MCF 10A (cell line): Measurements from ENCODE around the gene ERC2. TPM values are rescaled to one million over a fixed set of nuclear protein-coding genes. Genes with fewer than 3 reads are reported as not detected.
"Not testable (repeated sequence)": the region's sequence is repeated elsewhere in the genome, so short reads cannot be mapped to it uniquely, and the experiment has no call there.

Source experiments
- BruUV-seq: library from RNA; stranded (reverse); fragments of 400-500 nt; replicated peaks from 2 replicates; lab custom pipeline; 2021; lab: Mats Ljungman, UMichigan
- CTCF ChIA-PET: fragments of 300-600 bp; sonication (Branson Sonifier 250); formaldehyde crosslinking; extraction: SDS; loops from one replicate; lab custom pipeline; 2021; ENCODE audit warnings: antibody characterized with exemption, inconsistent platforms; lab: Yijun Ruan, JAX
- POLR2A ChIA-PET: fragments of 300-600, 350-650 bp; sonication (Branson Sonifier 250); formaldehyde crosslinking; extraction: SDS; loops from one replicate; lab custom pipeline; 2020; ENCODE audit warnings: antibody characterized with exemption, inconsistent platforms; lab: Yijun Ruan, JAX
- DNase-seq: peaks from one replicate; pipeline ENCODE4 v3.0.0-alpha.2; 2018; ENCODE audit not compliant: unreplicated experiment
- H3K27ac Mint-ChIP-seq: one replicate; pipeline ENCODE4 v1.8.0; 2022; ENCODE audit warnings: mild to moderate bottlenecking, low read depth, mixed read lengths; ENCODE audit not compliant: unreplicated experiment
- H3K27me3 Mint-ChIP-seq: one replicate; pipeline ENCODE4 v1.8.0; 2022; ENCODE audit warnings: mixed read lengths; ENCODE audit not compliant: insufficient read depth, unreplicated experiment
- H3K36me3 Mint-ChIP-seq: one replicate; pipeline ENCODE4 v1.8.0; 2022; ENCODE audit warnings: mild to moderate bottlenecking, moderate library complexity, mixed read lengths; ENCODE audit not compliant: insufficient read depth, unreplicated experiment
- H3K4me1 Mint-ChIP-seq: one replicate; pipeline ENCODE4 v1.8.0; 2022; ENCODE audit warnings: mixed read lengths; ENCODE audit not compliant: insufficient read depth, unreplicated experiment
- H3K4me3 Mint-ChIP-seq: one replicate; pipeline ENCODE4 v1.8.0; 2022; ENCODE audit warnings: mild to moderate bottlenecking, moderate library complexity, mixed read lengths; ENCODE audit not compliant: unreplicated experiment
- H3K9me3 Mint-ChIP-seq: one replicate; pipeline ENCODE4 v1.8.0; 2022; ENCODE audit warnings: mixed read lengths; ENCODE audit not compliant: unreplicated experiment
- intact Hi-C: fragments of 100-400 bp; cut with micrococcal nuclease; formaldehyde crosslinking; loops from 2 replicates; pipeline ENCODE4 v1.14.1; 2022
- total RNA-seq: library from RNA; stranded (reverse); gene quantifications from 2 replicates; pipeline ENCODE4 v1.2.3, GENCODE V29; 2022
- TF ChIP-seq, protein P1 (sequence below): fragments of 200-600 bp; IDR thresholded peaks from one replicate; pipeline ENCODE4 v1.8.0; 2022; ENCODE audit warnings: antibody characterized with exemption, mild to moderate bottlenecking; ENCODE audit not compliant: unreplicated experiment

The ERC2 gene
- total RNA-seq, 1 experiment from 2014 or later, result 0.42 TPM

DNA sequence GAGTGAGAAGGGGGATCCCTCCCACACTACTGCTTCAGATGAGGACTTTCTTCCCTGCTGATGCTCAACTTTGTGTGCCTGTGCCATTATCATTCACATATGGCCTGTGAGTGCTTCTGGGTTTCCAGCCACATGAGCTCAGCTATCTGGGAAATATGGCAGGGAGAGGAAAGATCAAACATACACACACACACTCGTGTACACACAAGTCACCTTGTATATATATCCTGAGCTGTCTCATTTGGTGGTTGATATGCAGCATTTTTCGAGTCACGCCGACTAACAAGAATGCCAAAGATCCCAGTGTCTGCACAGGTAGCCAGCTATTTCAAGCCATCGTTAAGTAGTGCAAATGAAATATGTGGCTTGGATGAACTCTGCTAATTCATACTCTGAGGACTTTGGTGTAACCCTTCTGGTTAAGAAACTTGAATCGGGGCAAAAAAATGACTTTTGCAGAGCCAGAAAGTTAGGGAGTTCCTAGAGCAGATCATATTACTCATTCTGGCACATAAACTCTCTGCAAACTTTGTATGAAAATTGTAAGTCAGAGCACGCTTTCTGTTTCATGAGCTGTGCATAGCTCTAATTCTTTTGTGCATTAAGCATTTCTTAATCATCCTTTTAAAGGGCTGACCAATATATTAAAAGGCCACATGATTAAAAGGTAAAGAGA is 956.2 kb downstream of the ERC2 start:
- H3K4me3 Mint-ChIP-seq, result no peak overlapping the region
- no peak overlapping the region for H3K27ac Mint-ChIP-seq
- BruUV-seq, result no TSS peak
- no peaks in the 10 kb centered on the region for H3K36me3 Mint-ChIP-seq
- intact Hi-C loops, result no loop called here
- DNase-seq, result no peak
- ChIA-PET CTCF (interaction anchor here (1.0 kb wide), 2 partner anchors 346 to 531 kb away, joined by 3 read pairs; no protein-coding TSS in a partner anchor), POLR2A (interaction anchor here (0.6 to 0.7 kb wide), 2 partner anchors 22 to 49 kb away, joined by 3 to 4 read pairs; no protein-coding TSS in a partner anchor)
- H3K4me1 Mint-ChIP-seq, result no peaks in the 10 kb centered on the region
- H3K27me3 Mint-ChIP-seq, result peaks cover 41% of the 10 kb centered on the region
- TF ChIP-seq, protein P1, sequence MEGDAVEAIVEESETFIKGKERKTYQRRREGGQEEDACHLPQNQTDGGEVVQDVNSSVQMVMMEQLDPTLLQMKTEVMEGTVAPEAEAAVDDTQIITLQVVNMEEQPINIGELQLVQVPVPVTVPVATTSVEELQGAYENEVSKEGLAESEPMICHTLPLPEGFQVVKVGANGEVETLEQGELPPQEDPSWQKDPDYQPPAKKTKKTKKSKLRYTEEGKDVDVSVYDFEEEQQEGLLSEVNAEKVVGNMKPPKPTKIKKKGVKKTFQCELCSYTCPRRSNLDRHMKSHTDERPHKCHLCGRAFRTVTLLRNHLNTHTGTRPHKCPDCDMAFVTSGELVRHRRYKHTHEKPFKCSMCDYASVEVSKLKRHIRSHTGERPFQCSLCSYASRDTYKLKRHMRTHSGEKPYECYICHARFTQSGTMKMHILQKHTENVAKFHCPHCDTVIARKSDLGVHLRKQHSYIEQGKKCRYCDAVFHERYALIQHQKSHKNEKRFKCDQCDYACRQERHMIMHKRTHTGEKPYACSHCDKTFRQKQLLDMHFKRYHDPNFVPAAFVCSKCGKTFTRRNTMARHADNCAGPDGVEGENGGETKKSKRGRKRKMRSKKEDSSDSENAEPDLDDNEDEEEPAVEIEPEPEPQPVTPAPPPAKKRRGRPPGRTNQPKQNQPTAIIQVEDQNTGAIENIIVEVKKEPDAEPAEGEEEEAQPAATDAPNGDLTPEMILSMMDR, result no peak
- no peaks in the 10 kb centered on the region for H3K9me3 Mint-ChIP-seq

DNA sequence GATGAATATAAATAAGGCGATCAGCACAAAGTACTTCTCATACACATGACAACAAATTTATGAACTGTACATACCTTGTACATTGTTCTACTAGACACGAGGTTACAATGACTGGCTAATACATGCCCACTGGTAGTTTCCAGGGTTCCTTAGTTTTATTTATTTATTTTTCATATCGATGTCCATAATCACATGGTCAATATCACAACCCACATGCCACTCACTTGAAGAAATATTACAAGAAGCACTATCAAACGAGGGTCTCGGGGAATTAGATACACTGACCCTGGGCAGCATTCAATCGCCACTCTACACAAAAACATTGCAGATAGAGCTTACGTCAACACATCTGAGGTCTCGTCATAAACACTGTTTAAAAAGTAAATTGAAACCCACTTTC is 959.9 kb downstream of the ERC2 start:
- no peak for DNase-seq
- no peak overlapping the region for H3K27ac Mint-ChIP-seq
- ChIA-PET CTCF (interaction anchor here (0.6 to 1.0 kb wide), 4 partner anchors 16 to 404 kb away, joined by 3 read pairs; no protein-coding TSS in a partner anchor), POLR2A (interaction anchor here (0.7 to 1.0 kb wide), 2 partner anchors 21 to 977 kb away, joined by 3 to 4 read pairs; partner anchors contain the start of gene WNT5A)
- no peaks in the 10 kb centered on the region for H3K4me1 Mint-ChIP-seq
- BruUV-seq, result no TSS peak
- TF ChIP-seq, protein P1, result no peak
- no peak overlapping the region for H3K4me3 Mint-ChIP-seq
- intact Hi-C loops, result no loop called here
- H3K36me3 Mint-ChIP-seq, result no peaks in the 10 kb centered on the region
- H3K9me3 Mint-ChIP-seq, result no peaks in the 10 kb centered on the region
- peaks cover 27% of the 10 kb centered on the region for H3K27me3 Mint-ChIP-seq

DNA sequence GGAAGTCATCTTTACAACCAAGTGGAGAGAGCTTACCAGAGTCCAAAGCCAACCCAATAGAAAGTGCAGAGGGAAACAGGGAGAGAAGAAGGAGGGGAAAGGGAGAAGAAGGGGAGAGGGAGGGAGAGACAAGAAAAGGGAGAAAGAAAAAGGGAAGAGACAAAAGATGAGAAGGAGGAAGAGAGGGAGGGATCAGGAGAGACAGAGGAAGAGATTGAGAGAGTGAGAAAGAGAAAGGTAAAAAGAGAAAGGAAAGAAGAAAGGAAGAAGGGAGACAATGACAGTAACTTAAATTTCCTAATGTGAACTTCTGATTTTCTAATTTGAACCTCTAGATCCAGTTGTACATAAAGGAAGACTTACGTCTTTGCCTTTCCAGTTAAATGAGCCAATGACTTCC is 960.5 kb downstream of the ERC2 start:
- ChIA-PET CTCF (interaction anchor here (1.2 kb wide), 1 partner anchor 327 kb away, joined by 4 read pairs; no protein-coding TSS in a partner anchor), POLR2A (interaction anchor here (1.0 kb wide), 1 partner anchor 20 kb away, joined by 4 read pairs; the partner anchor contains the start of gene WNT5A)
- no TSS peak for BruUV-seq
- Mint-ChIP-seq H3K27me3 (peaks cover 27% of the 10 kb centered on the region), H3K9me3 (no peaks in the 10 kb centered on the region), H3K27ac (no peak overlapping the region), H3K4me3 (no peak overlapping the region), H3K4me1 (no peaks in the 10 kb centered on the region), H3K36me3 (no peaks in the 10 kb centered on the region)
- intact Hi-C loops, result no loop called here
- TF ChIP-seq, protein P1, result no peak
- no peak for DNase-seq

DNA sequence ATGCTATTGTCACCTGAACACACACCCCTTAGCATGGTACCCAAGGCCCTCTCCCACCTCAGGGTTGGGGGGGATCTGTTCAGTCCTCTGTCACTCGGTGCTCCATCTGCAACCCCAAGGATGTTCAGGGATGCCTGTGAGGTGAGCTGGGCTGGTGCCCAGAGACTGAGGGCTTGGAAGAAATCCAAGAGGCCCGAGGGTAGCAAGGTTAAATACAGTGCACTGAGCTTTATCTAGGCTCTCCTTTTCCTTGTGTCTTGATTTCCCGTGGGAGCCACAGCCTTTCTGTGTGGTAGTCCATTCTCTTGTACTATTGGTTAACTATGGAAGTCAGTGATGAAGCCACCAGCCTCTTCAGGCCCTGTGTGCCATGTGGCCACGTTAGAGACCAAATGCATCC is 962.5 kb downstream of the ERC2 start:
- ChIA-PET POLR2A (no interaction called here), CTCF (interaction anchor here (0.9 kb wide), 1 partner anchor 216 kb away, joined by 4 read pairs; no protein-coding TSS in a partner anchor)
- TF ChIP-seq, protein P1, result no peak
- no peak for DNase-seq
- Mint-ChIP-seq H3K9me3 (no peaks in the 10 kb centered on the region), H3K27ac (no peak overlapping the region), H3K4me3 (no peak overlapping the region), H3K4me1 (no peaks in the 10 kb centered on the region), H3K36me3 (no peaks in the 10 kb centered on the region), H3K27me3 (peaks cover 27% of the 10 kb centered on the region)
- BruUV-seq, result no TSS peak
- intact Hi-C loops, result no loop called here

DNA sequence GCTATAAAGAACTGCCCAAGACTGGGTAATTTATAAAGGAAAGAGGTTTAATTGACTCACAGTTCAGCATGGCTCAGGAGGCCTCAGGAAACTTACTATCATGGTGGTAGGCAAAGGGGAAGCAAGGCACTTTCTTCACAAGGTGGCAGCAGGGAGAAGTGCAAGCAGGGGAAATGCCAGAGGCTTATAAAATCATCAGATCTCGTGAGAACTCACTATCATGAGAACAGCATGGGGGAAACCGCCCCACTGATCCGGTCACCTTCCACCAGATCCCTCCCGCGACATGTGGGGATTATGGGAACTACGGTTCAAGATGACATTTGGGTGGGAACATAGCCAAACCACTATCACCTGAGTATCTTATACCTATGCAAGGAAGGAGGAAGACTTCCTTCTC is 963.2 kb downstream of the ERC2 start:
- intact Hi-C loops, BruUV-seq: not testable (repeated sequence)

More for the DNA sequence above, 963.2 kb downstream of the ERC2 start:
- H3K9me3 Mint-ChIP-seq, H3K36me3 Mint-ChIP-seq, H3K4me3 Mint-ChIP-seq, H3K4me1 Mint-ChIP-seq, POLR2A ChIA-PET, H3K27ac Mint-ChIP-seq: not testable (repeated sequence)
- CTCF ChIA-PET, result interaction anchor here (0.8 to 1.4 kb wide), 4 partner anchors 11 to 216 kb away, joined by 3 read pairs; partner anchors contain the start of gene WNT5A
- peaks cover 20% of the 10 kb centered on the region for H3K27me3 Mint-ChIP-seq
- peak; percentile 44 for DNase-seq
